Erythroblast (primary cell): ENCODE measurements around the gene PTRHD1.

Source experiments
- GATA1 ChIP-seq: IDR thresholded peaks from 2 replicates; pipeline ENCODE4 v1.6.1; 2011; ENCODE audit warnings: low read depth, mild to moderate bottlenecking, control low read depth, low read length, moderate library complexity
- POLR2A ChIP-seq: IDR thresholded peaks from 2 replicates; pipeline ENCODE4 v1.6.1; 2011; ENCODE audit warnings: mild to moderate bottlenecking, low read length

DNA sequence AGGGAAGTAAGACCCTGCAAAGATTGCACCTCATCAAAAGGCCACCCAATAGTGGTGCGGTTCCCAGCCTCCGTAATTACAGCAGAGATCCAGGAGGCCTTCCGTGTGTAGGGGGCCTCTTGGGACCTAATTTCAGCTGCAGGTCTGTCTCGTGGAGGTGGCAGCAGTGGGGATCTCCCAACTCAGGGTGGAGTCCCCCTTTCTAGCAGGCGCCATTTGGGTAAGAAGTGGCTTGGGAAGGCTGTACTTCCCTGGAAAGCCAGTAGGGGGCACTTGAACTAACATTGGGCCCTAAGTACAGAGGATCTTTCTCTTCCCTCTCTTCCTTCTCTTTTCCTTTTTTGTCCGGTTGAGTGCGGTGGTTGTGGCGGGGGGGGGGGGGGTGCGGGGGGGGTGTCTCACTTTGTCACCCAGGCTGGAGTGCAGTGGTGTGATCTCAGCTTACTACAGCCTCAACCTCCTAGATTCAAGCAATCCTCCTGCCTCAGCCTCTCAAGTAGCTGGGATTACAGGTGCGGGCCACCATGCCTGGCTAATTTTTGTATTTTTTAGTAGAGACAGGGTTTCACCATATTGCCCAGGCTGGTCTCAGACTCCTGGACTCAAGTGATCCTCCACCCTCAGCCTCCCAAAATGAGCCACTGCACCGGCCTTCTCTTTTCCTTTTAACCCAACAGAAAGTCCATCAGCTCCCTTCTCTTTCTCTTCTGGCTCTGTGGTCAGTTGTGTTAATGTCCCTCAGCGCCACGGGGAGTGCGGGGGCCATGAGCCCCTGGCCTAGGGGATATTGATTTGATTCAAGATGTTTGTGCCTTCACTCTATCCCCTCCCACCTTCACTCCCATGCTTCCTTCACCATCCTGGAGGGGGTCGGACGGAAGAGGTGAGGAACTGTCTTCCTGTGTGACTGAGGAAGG lies 32.0 kb upstream of the PTRHD1 start:
- TF ChIP-seq POLR2A (no peak), GATA1 (no peak)
